Uterus (tissue), 2 donors: Measurements from ENCODE around the gene CELA3A.
"Not testable (repeated sequence)": the region's sequence is repeated elsewhere in the genome, so short reads cannot be mapped to it uniquely, and the experiment has no call there.

Experiments used
- POLR2A ChIP-seq, 2 donors: fragments of 450-650 bp; IDR thresholded peaks; one replicate each; pipeline ENCODE4 v1.6.1; 2016; ENCODE audit warnings: antibody characterized with exemption in 2 of 2, mild to moderate bottlenecking in 1 of 2, moderate library complexity in 1 of 2
- TF ChIP-seq, protein P1 (sequence below), 4 experiments: fragments of 200-600 bp in 2 of 4; fragments of 450-650 bp in 2 of 4; sonication (generic) in 2 of 4; IDR thresholded peaks; one replicate each; pipeline ENCODE4 v1.5.1; 2016 to 2019; ENCODE audit warnings: antibody characterized with exemption in 4 of 4, mild to moderate bottlenecking in 2 of 4, moderate library complexity in 1 of 4

DNA sequence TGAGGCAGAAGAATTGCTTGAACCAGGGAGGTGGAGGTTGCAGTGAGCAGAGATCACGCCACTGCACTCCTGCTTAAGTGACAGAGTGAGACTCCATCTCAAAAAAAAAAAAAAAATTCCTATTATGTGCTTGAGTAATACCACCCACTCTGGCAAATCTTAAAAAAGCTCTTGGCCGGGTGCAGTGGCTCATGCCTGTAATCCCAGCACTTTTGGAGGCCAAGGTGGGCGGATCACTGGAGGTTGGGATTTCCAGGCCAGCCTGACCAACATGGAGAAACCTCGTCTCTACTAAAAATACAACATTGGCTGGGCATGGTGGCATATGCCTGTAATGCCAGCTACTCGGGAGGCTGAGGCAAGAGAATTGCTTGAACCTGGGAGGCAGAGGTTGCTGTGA is 33.4 kb downstream of the CELA3A start:
- TF ChIP-seq, protein P1, sequence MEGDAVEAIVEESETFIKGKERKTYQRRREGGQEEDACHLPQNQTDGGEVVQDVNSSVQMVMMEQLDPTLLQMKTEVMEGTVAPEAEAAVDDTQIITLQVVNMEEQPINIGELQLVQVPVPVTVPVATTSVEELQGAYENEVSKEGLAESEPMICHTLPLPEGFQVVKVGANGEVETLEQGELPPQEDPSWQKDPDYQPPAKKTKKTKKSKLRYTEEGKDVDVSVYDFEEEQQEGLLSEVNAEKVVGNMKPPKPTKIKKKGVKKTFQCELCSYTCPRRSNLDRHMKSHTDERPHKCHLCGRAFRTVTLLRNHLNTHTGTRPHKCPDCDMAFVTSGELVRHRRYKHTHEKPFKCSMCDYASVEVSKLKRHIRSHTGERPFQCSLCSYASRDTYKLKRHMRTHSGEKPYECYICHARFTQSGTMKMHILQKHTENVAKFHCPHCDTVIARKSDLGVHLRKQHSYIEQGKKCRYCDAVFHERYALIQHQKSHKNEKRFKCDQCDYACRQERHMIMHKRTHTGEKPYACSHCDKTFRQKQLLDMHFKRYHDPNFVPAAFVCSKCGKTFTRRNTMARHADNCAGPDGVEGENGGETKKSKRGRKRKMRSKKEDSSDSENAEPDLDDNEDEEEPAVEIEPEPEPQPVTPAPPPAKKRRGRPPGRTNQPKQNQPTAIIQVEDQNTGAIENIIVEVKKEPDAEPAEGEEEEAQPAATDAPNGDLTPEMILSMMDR (IDR thresholded peaks at IDR 0.05) = not testable (repeated sequence)
- TF ChIP-seq POLR2A (IDR thresholded peaks at IDR 0.05) = not testable (repeated sequence)
